ENCODE data around the gene NR6A1.

NR6A1 gene

GRCh38 chr9:124486778-124487259 is 284.3 kb downstream of the NR6A1 start:
- no peak for TF ChIP-seq OSR1 (CRISPR knock-in tag; IDR thresholded peaks at IDR 0.05)
- no peak for TF ChIP-seq ARNTL (CRISPR knock-in tag; IDR thresholded peaks at IDR 0.05; ENCODE audit: borderline replicate concordance, low read depth)
- TF ChIP-seq ZFP3 (CRISPR knock-in tag; IDR thresholded peaks at IDR 0.05), result no peak
- no peak for ATAC-seq

DNA sequence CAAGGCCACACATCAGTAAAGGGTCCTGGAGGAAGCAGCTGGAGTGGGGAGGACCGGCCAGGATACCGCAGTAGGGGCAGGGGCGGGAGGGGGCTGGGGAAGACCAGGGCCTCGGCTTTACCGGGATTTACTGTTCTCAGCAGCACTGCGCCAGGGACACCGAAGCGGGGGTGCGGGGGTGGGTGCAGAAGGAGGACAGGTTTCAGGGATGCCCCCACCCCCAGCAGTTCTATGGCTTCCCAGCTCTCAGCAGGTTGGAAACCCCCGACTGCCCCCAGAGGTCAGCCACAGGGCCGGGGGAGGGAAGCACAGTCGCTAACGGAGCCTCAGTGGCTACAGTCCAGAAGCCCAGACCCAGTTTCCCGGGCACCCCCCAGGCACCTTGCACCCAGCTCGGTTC is 285.2 kb downstream of the NR6A1 start:
- no peak for ATAC-seq
- TF ChIP-seq RARB (CRISPR knock-in tag; IDR thresholded peaks at IDR 0.05) (no peak), TOX (CRISPR knock-in tag; IDR thresholded peaks at IDR 0.05; ENCODE audit: borderline replicate concordance) (no peak), ZC3H10 (CRISPR knock-in tag; IDR thresholded peaks at IDR 0.05) (no peak), ZFP3 (CRISPR knock-in tag; IDR thresholded peaks at IDR 0.05) (no peak), CSRNP3 (CRISPR knock-in tag; IDR thresholded peaks at IDR 0.05) (no peak), BACH2 (CRISPR knock-in tag; IDR thresholded peaks at IDR 0.05; ENCODE audit: borderline replicate concordance) (no peak), ZNF8 (CRISPR knock-in tag; IDR thresholded peaks at IDR 0.05) (no peak), PPARA (CRISPR knock-in tag; IDR thresholded peaks at IDR 0.05; ENCODE audit: borderline replicate concordance) (no peak), ESRRG (CRISPR knock-in tag; IDR thresholded peaks at IDR 0.05) (no peak), ZNF70 (CRISPR knock-in tag; IDR thresholded peaks at IDR 0.05) (no peak), ZNF565 (CRISPR knock-in tag; conservative IDR thresholded peaks at IDR 0.05; ENCODE audit: low read depth) (no peak), GLIS3 (CRISPR knock-in tag; IDR thresholded peaks at IDR 0.05) (no peak), ZFP30 (CRISPR knock-in tag; IDR thresholded peaks at IDR 0.05) (no peak), OSR1 (CRISPR knock-in tag; IDR thresholded peaks at IDR 0.05) (no peak), CSDC2 (CRISPR knock-in tag; IDR thresholded peaks at IDR 0.05) (no peak), CREB5 (CRISPR knock-in tag; IDR thresholded peaks at IDR 0.05; ENCODE audit: low read depth) (no peak)
- TF ChIP-seq, protein P1, sequence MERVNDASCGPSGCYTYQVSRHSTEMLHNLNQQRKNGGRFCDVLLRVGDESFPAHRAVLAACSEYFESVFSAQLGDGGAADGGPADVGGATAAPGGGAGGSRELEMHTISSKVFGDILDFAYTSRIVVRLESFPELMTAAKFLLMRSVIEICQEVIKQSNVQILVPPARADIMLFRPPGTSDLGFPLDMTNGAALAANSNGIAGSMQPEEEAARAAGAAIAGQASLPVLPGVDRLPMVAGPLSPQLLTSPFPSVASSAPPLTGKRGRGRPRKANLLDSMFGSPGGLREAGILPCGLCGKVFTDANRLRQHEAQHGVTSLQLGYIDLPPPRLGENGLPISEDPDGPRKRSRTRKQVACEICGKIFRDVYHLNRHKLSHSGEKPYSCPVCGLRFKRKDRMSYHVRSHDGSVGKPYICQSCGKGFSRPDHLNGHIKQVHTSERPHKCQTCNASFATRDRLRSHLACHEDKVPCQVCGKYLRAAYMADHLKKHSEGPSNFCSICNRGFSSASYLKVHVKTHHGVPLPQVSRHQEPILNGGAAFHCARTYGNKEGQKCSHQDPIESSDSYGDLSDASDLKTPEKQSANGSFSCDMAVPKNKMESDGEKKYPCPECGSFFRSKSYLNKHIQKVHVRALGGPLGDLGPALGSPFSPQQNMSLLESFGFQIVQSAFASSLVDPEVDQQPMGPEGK (CRISPR knock-in tag; IDR thresholded peaks at IDR 0.05; ENCODE audit: borderline replicate concordance), result no peak
- TF ChIP-seq, protein P2, sequence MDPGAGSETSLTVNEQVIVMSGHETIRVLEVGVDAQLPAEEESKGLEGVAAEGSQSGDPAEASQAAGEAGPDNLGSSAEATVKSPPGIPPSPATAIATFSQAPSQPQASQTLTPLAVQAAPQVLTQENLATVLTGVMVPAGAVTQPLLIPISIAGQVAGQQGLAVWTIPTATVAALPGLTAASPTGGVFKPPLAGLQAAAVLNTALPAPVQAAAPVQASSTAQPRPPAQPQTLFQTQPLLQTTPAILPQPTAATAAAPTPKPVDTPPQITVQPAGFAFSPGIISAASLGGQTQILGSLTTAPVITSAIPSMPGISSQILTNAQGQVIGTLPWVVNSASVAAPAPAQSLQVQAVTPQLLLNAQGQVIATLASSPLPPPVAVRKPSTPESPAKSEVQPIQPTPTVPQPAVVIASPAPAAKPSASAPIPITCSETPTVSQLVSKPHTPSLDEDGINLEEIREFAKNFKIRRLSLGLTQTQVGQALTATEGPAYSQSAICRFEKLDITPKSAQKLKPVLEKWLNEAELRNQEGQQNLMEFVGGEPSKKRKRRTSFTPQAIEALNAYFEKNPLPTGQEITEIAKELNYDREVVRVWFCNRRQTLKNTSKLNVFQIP (CRISPR knock-in tag; IDR thresholded peaks at IDR 0.05; ENCODE audit: borderline replicate concordance, low read depth), result no peak

DNA sequence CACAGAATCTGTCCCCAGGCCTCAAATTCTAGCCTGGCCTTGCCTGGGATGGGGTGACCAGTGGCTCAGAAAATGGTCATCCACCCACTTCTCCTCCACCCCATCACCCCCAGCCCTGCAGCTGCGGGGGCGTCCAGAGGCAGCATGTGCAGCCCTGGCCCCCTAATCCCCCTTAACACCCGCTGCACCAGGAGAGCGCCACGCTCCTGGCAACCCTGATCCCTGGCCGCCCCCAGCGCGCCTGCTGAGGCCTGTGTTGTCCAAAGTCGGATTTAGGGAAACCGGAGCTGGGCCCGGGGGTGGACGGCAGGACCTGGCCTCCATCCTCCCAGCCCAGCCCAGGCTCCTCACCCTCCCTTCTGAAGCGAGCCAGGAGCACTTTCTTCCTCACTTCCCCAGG is 285.9 kb downstream of the NR6A1 start:
- ATAC-seq, result no peak
- no peak for TF ChIP-seq SNAI2 (CRISPR knock-in tag; IDR thresholded peaks at IDR 0.05)
- no peak for TF ChIP-seq ZC3H10 (CRISPR knock-in tag; IDR thresholded peaks at IDR 0.05)
- TF ChIP-seq CSDC2 (CRISPR knock-in tag; IDR thresholded peaks at IDR 0.05), result no peak
- TF ChIP-seq RARB (CRISPR knock-in tag; IDR thresholded peaks at IDR 0.05), result no peak
- no peak for TF ChIP-seq CREB5 (CRISPR knock-in tag; IDR thresholded peaks at IDR 0.05; ENCODE audit: low read depth)
- TF ChIP-seq, protein P2 (CRISPR knock-in tag; IDR thresholded peaks at IDR 0.05; ENCODE audit: borderline replicate concordance, low read depth), result no peak
- TF ChIP-seq, protein P1 (CRISPR knock-in tag; IDR thresholded peaks at IDR 0.05; ENCODE audit: borderline replicate concordance), result no peak
- no peak for TF ChIP-seq BACH2 (CRISPR knock-in tag; IDR thresholded peaks at IDR 0.05; ENCODE audit: borderline replicate concordance)
- no peak for TF ChIP-seq ZNF8 (CRISPR knock-in tag; IDR thresholded peaks at IDR 0.05)
- no peak for TF ChIP-seq ZFP30 (CRISPR knock-in tag; IDR thresholded peaks at IDR 0.05)
- TF ChIP-seq ZFP3 (CRISPR knock-in tag; IDR thresholded peaks at IDR 0.05), result no peak
- no peak for TF ChIP-seq ISL1 (CRISPR knock-in tag; IDR thresholded peaks at IDR 0.05)
- TF ChIP-seq ARNTL (CRISPR knock-in tag; IDR thresholded peaks at IDR 0.05; ENCODE audit: borderline replicate concordance, low read depth), result no peak
- TF ChIP-seq ESRRG (CRISPR knock-in tag; IDR thresholded peaks at IDR 0.05), result no peak
- TF ChIP-seq PPARA (CRISPR knock-in tag; IDR thresholded peaks at IDR 0.05; ENCODE audit: borderline replicate concordance), result no peak
- TF ChIP-seq OSR1 (CRISPR knock-in tag; IDR thresholded peaks at IDR 0.05), result no peak
- TF ChIP-seq ZNF565 (CRISPR knock-in tag; conservative IDR thresholded peaks at IDR 0.05; ENCODE audit: low read depth), result no peak
- no peak for TF ChIP-seq GLIS3 (CRISPR knock-in tag; IDR thresholded peaks at IDR 0.05)

Measured in SK-N-SH treated with all-trans-retinoic acid at 6 μM for 48 hours (cell line).